ENCODE data around the gene PPAN. TPM values are rescaled to one million over a fixed set of nuclear protein-coding genes. Genes with fewer than 3 reads are reported as not detected.

PPAN gene
- total RNA-seq, 2 experiments from 2014 or later, result 99.2 to 107 TPM

GRCh38 chr19:10095948-10096614 is 10.1 kb upstream of the PPAN start:
- intact Hi-C loops (cut with micrococcal nuclease), result loop anchor here (1.0 to 2.0 kb wide), 2 partner anchors 8 to 17 kb away; no protein-coding TSS in a partner anchor
- Mint-ChIP-seq H3K4me1 (ENCODE audit: low read depth) (peaks cover 34% of the 10 kb centered on the region), H3K27ac (peak overlapping the region; percentile 23), H3K9me3 (no peaks in the 10 kb centered on the region), H3K36me3 (peaks cover 26% of the 10 kb centered on the region), H3K27me3 (no peaks in the 10 kb centered on the region), H3K4me3 (peak overlapping the region; percentile 62)
- DNase-seq, result peak; percentile 92
- POLR2A ChIA-PET, result interaction anchor here (0.8 to 5.7 kb wide), 5 partner anchors 9 to 98 kb away, joined by 4 to 75 read pairs (median 14); partner anchors contain the start of genes DNMT1, P2RY11 and PPAN
- CTCF ChIA-PET, result interaction anchor here (1.1 to 5.4 kb wide), 10 partner anchors 8 to 165 kb away, joined by 3 to 96 read pairs (median 7); partner anchors contain the start of genes P2RY11 and PPAN

GRCh38 chr19:10096615-10096963 is 9.6 kb upstream of the PPAN start:
- ChIA-PET CTCF (interaction anchor here (1.1 to 5.4 kb wide), 10 partner anchors 8 to 166 kb away, joined by 3 to 96 read pairs (median 7); partner anchors contain the start of genes P2RY11 and PPAN), POLR2A (interaction anchor here (0.8 to 5.7 kb wide), 5 partner anchors 9 to 98 kb away, joined by 4 to 75 read pairs (median 14); partner anchors contain the start of genes DNMT1, P2RY11 and PPAN)
- peaks cover 25% of the 10 kb centered on the region for H3K36me3 Mint-ChIP-seq
- DNase-seq, result no peak
- intact Hi-C loops (cut with micrococcal nuclease), result loop anchor here (1.0 to 2.0 kb wide), 2 partner anchors 8 to 16 kb away; no protein-coding TSS in a partner anchor
- no peaks in the 10 kb centered on the region for H3K9me3 Mint-ChIP-seq
- peaks cover 32% of the 10 kb centered on the region for H3K4me1 Mint-ChIP-seq (ENCODE audit: low read depth)
- H3K27me3 Mint-ChIP-seq, result no peaks in the 10 kb centered on the region
- peak overlapping the region; percentile 13 for H3K27ac Mint-ChIP-seq
- H3K4me3 Mint-ChIP-seq, result peak overlapping the region; percentile 62

GRCh38 chr19:10100163-10100785 is 5.9 kb upstream of the PPAN start:
- no peak overlapping the region for H3K4me3 Mint-ChIP-seq
- H3K36me3 Mint-ChIP-seq, result peaks cover 3% of the 10 kb centered on the region
- peaks cover 54% of the 10 kb centered on the region for H3K4me1 Mint-ChIP-seq (ENCODE audit: low read depth)
- H3K27me3 Mint-ChIP-seq, result no peaks in the 10 kb centered on the region
- no peaks in the 10 kb centered on the region for H3K9me3 Mint-ChIP-seq
- DNase-seq, result no peak
- peak overlapping the region; percentile 55 for H3K27ac Mint-ChIP-seq
- ChIA-PET POLR2A (interaction anchor here (5.7 kb wide), 1 partner anchor 15 kb away, joined by 75 read pairs; the partner anchor contains the start of gene P2RY11), CTCF (interaction anchor here (0.9 to 5.4 kb wide), 6 partner anchors 13 to 289 kb away, joined by 3 to 96 read pairs (median 10); partner anchors contain the start of genes ICAM1 and P2RY11)
- intact Hi-C loops (cut with micrococcal nuclease), result loop anchor here (10.0 kb wide), 1 partner anchor 465 kb away; the partner anchor contains the start of genes CDKN2D and KRI1

GRCh38 chr19:10102787-10103236 is 3.4 kb upstream of the PPAN start:
- CTCF ChIA-PET, result interaction anchor here (0.7 to 2.6 kb wide), 4 partner anchors 10 to 126 kb away, joined by 3 to 14 read pairs (median 4); partner anchors contain the start of gene EIF3G
- Mint-ChIP-seq H3K9me3 (no peaks in the 10 kb centered on the region), H3K4me3 (peak overlapping the region; percentile 48), H3K27ac (peak overlapping the region; percentile 95), H3K4me1 (ENCODE audit: low read depth) (peaks cover 60% of the 10 kb centered on the region), H3K36me3 (peaks cover 19% of the 10 kb centered on the region), H3K27me3 (no peaks in the 10 kb centered on the region)
- intact Hi-C loops (cut with micrococcal nuclease), result loop anchor here (10.0 kb wide), 1 partner anchor 462 kb away; the partner anchor contains the start of genes CDKN2D and KRI1
- DNase-seq, result no peak
- POLR2A ChIA-PET, result interaction anchor here (1.3 to 7.2 kb wide), 2 partner anchors 12 to 97 kb away, joined by 6 to 76 read pairs; no protein-coding TSS in a partner anchor

GRCh38 chr19:10104130-10104513 is 2.0 kb upstream of the PPAN start:
- H3K27me3 Mint-ChIP-seq, result no peaks in the 10 kb centered on the region
- H3K4me1 Mint-ChIP-seq (ENCODE audit: low read depth), result peaks cover 59% of the 10 kb centered on the region
- peak overlapping the region; percentile 99 for H3K27ac Mint-ChIP-seq
- CTCF ChIA-PET, result interaction anchor here (0.6 to 2.6 kb wide), 7 partner anchors 8 to 285 kb away, joined by 3 to 17 read pairs (median 4); partner anchors contain the start of genes EIF3G and ICAM1
- POLR2A ChIA-PET, result interaction anchor here (0.6 to 7.2 kb wide), 5 partner anchors 8 to 98 kb away, joined by 4 to 76 read pairs (median 6); no protein-coding TSS in a partner anchor
- peaks cover 28% of the 10 kb centered on the region for H3K36me3 Mint-ChIP-seq
- intact Hi-C loops (cut with micrococcal nuclease), result loop anchor here (1.0 to 10.0 kb wide), 6 partner anchors 8 to 461 kb away; partner anchors contain the start of genes CDKN2D, EIF3G and KRI1
- peak overlapping the region; percentile 88 for H3K4me3 Mint-ChIP-seq
- no peak for DNase-seq
- H3K9me3 Mint-ChIP-seq, result no peaks in the 10 kb centered on the region

GRCh38 chr19:10104665-10105508 is 1.3 kb upstream of the PPAN start:
- ChIA-PET POLR2A (interaction anchor here (1.3 to 7.2 kb wide), 3 partner anchors 8 to 89 kb away, joined by 4 to 76 read pairs (median 31); no protein-coding TSS in a partner anchor), CTCF (interaction anchor here (0.7 to 3.5 kb wide), 8 partner anchors 8 to 284 kb away, joined by 3 to 17 read pairs (median 6); partner anchors contain the start of genes EIF3G and ICAM1)
- intact Hi-C loops (cut with micrococcal nuclease), result loop anchor here (1.0 to 10.0 kb wide), 8 partner anchors 7 to 1798 kb away; partner anchors contain the start of genes CD320, CDKN2D, EIF3G and KRI1
- H3K27me3 Mint-ChIP-seq, result no peaks in the 10 kb centered on the region
- H3K4me3 Mint-ChIP-seq, result peak overlapping the region; percentile 88
- H3K27ac Mint-ChIP-seq, result peak overlapping the region; percentile 99
- peaks cover 35% of the 10 kb centered on the region for H3K36me3 Mint-ChIP-seq
- no peaks in the 10 kb centered on the region for H3K9me3 Mint-ChIP-seq
- DNase-seq, result peak; percentile 92
- H3K4me1 Mint-ChIP-seq (ENCODE audit: low read depth), result peaks cover 63% of the 10 kb centered on the region

GRCh38 chr19:10105509-10106099 is 558 bp upstream of the PPAN start:
- Mint-ChIP-seq H3K36me3 (peaks cover 41% of the 10 kb centered on the region), H3K27me3 (no peaks in the 10 kb centered on the region), H3K4me3 (peak overlapping the region; percentile 88), H3K9me3 (no peaks in the 10 kb centered on the region), H3K4me1 (ENCODE audit: low read depth) (peaks cover 65% of the 10 kb centered on the region), H3K27ac (peak overlapping the region; percentile 99)
- DNase-seq, result peak; percentile 93
- CTCF ChIA-PET, result interaction anchor here (0.8 to 3.5 kb wide), 8 partner anchors 9 to 173 kb away, joined by 3 to 16 read pairs (median 6); partner anchors contain the start of genes EIF3G and ICAM1
- POLR2A ChIA-PET, result interaction anchor here (1.3 to 7.2 kb wide), 3 partner anchors 9 to 16 kb away, joined by 3 to 76 read pairs (median 31); no protein-coding TSS in a partner anchor
- intact Hi-C loops (cut with micrococcal nuclease), result loop anchor here (2.0 to 10.0 kb wide), 5 partner anchors 13 to 1798 kb away; partner anchors contain the start of genes CD320, CDKN2D, EIF3G and KRI1

- Mint-ChIP-seq H3K9me3 (no peaks in the 10 kb centered on the region), H3K4me1 (ENCODE audit: low read depth) (peaks cover 72% of the 10 kb centered on the region), H3K27ac (peak overlapping the region; percentile 99), H3K27me3 (no peaks in the 10 kb centered on the region), H3K36me3 (peaks cover 53% of the 10 kb centered on the region), H3K4me3 (peak overlapping the region; percentile 88)
- intact Hi-C loops (cut with micrococcal nuclease), result loop anchor here (5.0 to 10.0 kb wide), 3 partner anchors 145 to 1800 kb away; partner anchors contain the start of genes CD320, CDKN2D, KRI1 and MRPL4
- ChIA-PET CTCF (interaction anchor here (0.7 to 3.5 kb wide), 6 partner anchors 9 to 143 kb away, joined by 3 to 16 read pairs (median 7); partner anchors contain the start of gene EIF3G), POLR2A (interaction anchor here (1.0 to 7.2 kb wide), 4 partner anchors 8 to 14 kb away, joined by 3 to 76 read pairs (median 22); no protein-coding TSS in a partner anchor)
- no peak for DNase-seq
These were observed 1.1 kb downstream of the PPAN start for GRCh38 chr19:10107254-10107653.

GRCh38 chr19:10107817-10108367 is 1.7 kb downstream of the PPAN start:
- Mint-ChIP-seq H3K27ac (peak overlapping the region; percentile 99), H3K9me3 (no peaks in the 10 kb centered on the region), H3K27me3 (no peaks in the 10 kb centered on the region), H3K36me3 (peaks cover 57% of the 10 kb centered on the region), H3K4me1 (ENCODE audit: low read depth) (peaks cover 72% of the 10 kb centered on the region), H3K4me3 (peak overlapping the region; percentile 88)
- ChIA-PET POLR2A (interaction anchor here (1.0 to 7.2 kb wide), 4 partner anchors 7 to 14 kb away, joined by 3 to 76 read pairs (median 12); no protein-coding TSS in a partner anchor), CTCF (interaction anchor here (0.7 to 3.5 kb wide), 5 partner anchors 10 to 142 kb away, joined by 3 to 16 read pairs (median 9); partner anchors contain the start of gene EIF3G)
- intact Hi-C loops (cut with micrococcal nuclease), result loop anchor here (5.0 to 10.0 kb wide), 3 partner anchors 144 to 1801 kb away; partner anchors contain the start of genes CD320, CDKN2D, KRI1 and MRPL4
- DNase-seq, result no peak
